ENCODE results near the gene MAP3K9. TPM values are rescaled to one million over a fixed set of nuclear protein-coding genes. Genes with fewer than 3 reads are reported as not detected.

The MAP3K9 gene
- total and polyA plus RNA-seq, 2 donors (not counting 3 experiments of a cell fraction or from before 2014, with no cell fraction given) = 0.06 to 0.11 TPM

GRCh38 chr14:70721542-70721941 lies 87.8 kb downstream of the MAP3K9 start:
- Histone ChIP-seq H3K4me3 (replicated peaks in 1 of 3; ENCODE audit: insufficient read depth in 1 of 3, low read depth in 1 of 3, low read length in 3 of 3) (no peak overlapping the region), H2AFZ (ENCODE audit: low read depth, low read length) (no peak overlapping the region), H3K9ac (replicated peaks; ENCODE audit: extremely low read depth, insufficient read depth, low read length) (no peak overlapping the region), H3K4me2 (ENCODE audit: insufficient read depth, low read length) (no peak overlapping the region), H3K9me3 (replicated peaks; ENCODE audit: control insufficient read depth, insufficient read depth, low read length) (no peaks in the 10 kb centered on the region), H3K27ac (ENCODE audit: insufficient read depth, low read depth, low read length) (no peak overlapping the region), H3K9me1 (replicated peaks; ENCODE audit: control insufficient read depth, extremely low read depth, insufficient read depth, low read length) (no peaks in the 10 kb centered on the region), H3K27me3 (ENCODE audit: control insufficient read depth in 2 of 2, insufficient read depth in 2 of 2, low read length in 2 of 2) (no peaks in the 10 kb centered on the region), H3K79me2 (ENCODE audit: control insufficient read depth, insufficient read depth, low read length) (no peaks in the 10 kb centered on the region), H3K4me1 (ENCODE audit: control insufficient read depth, extremely low read depth, insufficient read depth, low read length) (no peaks in the 10 kb centered on the region), H3K36me3 (ENCODE audit: control insufficient read depth in 2 of 2, extremely low read depth in 1 of 2, insufficient read depth in 2 of 2, low read length in 2 of 2) (no peaks in the 10 kb centered on the region), H4K20me1 (replicated peaks; ENCODE audit: control insufficient read depth, extremely low read depth, insufficient read depth, low read length) (no peaks in the 10 kb centered on the region)
- no peak for TF ChIP-seq CTCF (IDR thresholded peaks at IDR 0.05; ENCODE audit: extremely low read depth in 1 of 2, insufficient read depth in 1 of 2, low read depth in 1 of 2, low read length in 2 of 2)
- no peak for TF ChIP-seq POLR2A (IDR thresholded peaks at IDR 0.05; ENCODE audit: low read depth, low read length)
- no peak for TF ChIP-seq POLR2AphosphoS5 (IDR thresholded peaks at IDR 0.05; ENCODE audit: insufficient read depth, low read depth, low read length)
- TF ChIP-seq GATA2 (IDR thresholded peaks at IDR 0.05; ENCODE audit: insufficient read depth, insufficient read length, low read depth, low read length) = no peak
- TF ChIP-seq MYC (IDR thresholded peaks at IDR 0.05; ENCODE audit: low read depth, low read length) = no peak
- TF ChIP-seq JUN (IDR thresholded peaks at IDR 0.05; ENCODE audit: borderline replicate concordance, insufficient read depth, insufficient read length, low read depth) = no peak
- TF ChIP-seq EZH2 (IDR thresholded peaks at IDR 0.05; ENCODE audit: borderline replicate concordance, low read depth, low read length, severe bottlenecking) = no peak
- no peak for TF ChIP-seq FOS (IDR thresholded peaks at IDR 0.05; ENCODE audit: borderline replicate concordance, insufficient read depth, low read length)
- no peak for TF ChIP-seq MAX (IDR thresholded peaks at IDR 0.05; ENCODE audit: insufficient read depth, insufficient read length)
- DNase-seq (ENCODE audit: low read depth, low spot score) (no peak), FAIRE-seq (no peak)
- intact Hi-C loops (cut with micrococcal nuclease) (no loop called here), dilution Hi-C loops (cut with MboI; ENCODE audit: extremely low pct_ligation_motif_present, low sequenced_read_pairs) (no loop called here)
- CTCF ChIA-PET = interaction anchor here (0.6 to 1.3 kb wide), 3 partner anchors 8 to 903 kb away, joined by 3 to 5 read pairs (median 3); no protein-coding TSS in a partner anchor
- POLR2A ChIA-PET = no interaction called here
- BruUV-seq (replicated peaks) = no TSS peak
